Neural cell (in vitro differentiated cells): Measurements from ENCODE around the gene SETD5. TPM values are rescaled to one million over a fixed set of nuclear protein-coding genes. Genes with fewer than 3 reads are reported as not detected.

Source experiments
- H2AFZ ChIP-seq: fragments of 200-600, 300-800 bp; sonication (generic), shearing (Covaris generic); 2 replicates; pipeline ENCODE4 v1.6.0; 2014; ENCODE audit warnings: low read depth, mild to moderate bottlenecking, antibody characterized with exemption, low read length, moderate library complexity
- H3F3A ChIP-seq: fragments of 200-600 bp; shearing (Covaris generic); 2 replicates; pipeline ENCODE4 v1.6.1; 2016; ENCODE audit warnings: mild to moderate bottlenecking, moderate library complexity, mixed read lengths, antibody characterized with exemption, low read length; ENCODE audit not compliant: insufficient read depth, poor library complexity, severe bottlenecking
- H3K27ac ChIP-seq: fragments of 200-600, 300-800 bp; sonication (generic), shearing (Covaris generic); 2 replicates; pipeline ENCODE4 v1.5.1; 2014; ENCODE audit warnings: mild to moderate bottlenecking, low read length, moderate library complexity
- H3K27me3 ChIP-seq: fragments of 300-800, 200-600 bp; sonication (generic), shearing (Covaris generic); 2 replicates; pipeline ENCODE4 v1.6.0; 2014; ENCODE audit warnings: mild to moderate bottlenecking, low read depth, low read length, moderate library complexity; ENCODE audit not compliant: insufficient read depth
- H3K36me3 ChIP-seq: fragments of 300-800, 200-600 bp; sonication (generic), shearing (Covaris generic); 2 replicates; pipeline ENCODE4 v1.5.1; 2014; ENCODE audit warnings: mild to moderate bottlenecking, antibody characterized with exemption, low read length, moderate library complexity; ENCODE audit not compliant: insufficient read depth
- H3K4me2 ChIP-seq: fragments of 300-800, 200-600 bp; sonication (generic), shearing (Covaris generic); 2 replicates; pipeline ENCODE4 v1.6.0; 2014; ENCODE audit warnings: mild to moderate bottlenecking, low read length
- H3K4me3 ChIP-seq: fragments of 300-800, 200-600 bp; sonication (generic), shearing (Covaris generic); 2 replicates; pipeline ENCODE4 v1.5.1; 2014; ENCODE audit warnings: mild to moderate bottlenecking, low read length, moderate library complexity
- H3K79me2 ChIP-seq: fragments of 200-600 bp; shearing (Covaris generic); replicated peaks from 2 replicates; pipeline ENCODE4 v1.6.0; 2014; ENCODE audit warnings: mild to moderate bottlenecking, low read length, moderate library complexity; ENCODE audit not compliant: insufficient read depth
- H3K9ac ChIP-seq: fragments of 300-800, 200-600 bp; sonication (generic), shearing (Covaris generic); 2 replicates; pipeline ENCODE4 v1.6.1; 2016; ENCODE audit warnings: mild to moderate bottlenecking, low read length, mixed read lengths
- H3K9me2 ChIP-seq: fragments of 200-600 bp; shearing (Covaris generic); 2 replicates; pipeline ENCODE4 v1.6.1; 2016; ENCODE audit warnings: mild to moderate bottlenecking, low read length, mixed read lengths; ENCODE audit not compliant: insufficient read depth
- H3K9me3 ChIP-seq: fragments of 200-600, 300-800 bp; sonication (generic), shearing (Covaris generic); 2 replicates; pipeline ENCODE4 v1.6.1; 2016; ENCODE audit warnings: mild to moderate bottlenecking, mixed run types, low read length, moderate library complexity, mixed read lengths
- H4K20me1 ChIP-seq: fragments of 200-600 bp; shearing (Covaris generic); 2 replicates; pipeline ENCODE4 v1.6.1; 2016; ENCODE audit warnings: mild to moderate bottlenecking, mixed run types; ENCODE audit not compliant: insufficient read depth
- CTCF ChIP-seq: fragments of 450-650 bp; IDR thresholded peaks from 2 replicates; pipeline ENCODE4 v1.5.1; 2014; ENCODE audit warnings: antibody characterized with exemption, mild to moderate bottlenecking, moderate library complexity; ENCODE audit not compliant: poor library complexity, severe bottlenecking
- EP300 ChIP-seq: fragments of 450-650 bp; conservative IDR thresholded peaks from 2 replicates; pipeline ENCODE4 v1.6.1; 2014; ENCODE audit warnings: antibody characterized with exemption, mild to moderate bottlenecking, moderate library complexity; ENCODE audit not compliant: poor library complexity, severe bottlenecking
- EZH2 ChIP-seq: fragments of 200-600, 300-800 bp; shearing (Covaris generic), sonication (generic); IDR thresholded peaks from 2 replicates; pipeline ENCODE4 v1.6.1; 2014; ENCODE audit warnings: antibody characterized with exemption, low read length, borderline replicate concordance, mild to moderate bottlenecking; ENCODE audit not compliant: insufficient read depth, poor library complexity, severe bottlenecking
- MXI1 ChIP-seq: fragments of 450-650 bp; conservative IDR thresholded peaks from 2 replicates; pipeline ENCODE4 v1.6.1; 2014; ENCODE audit warnings: antibody characterized with exemption, mild to moderate bottlenecking; ENCODE audit not compliant: poor library complexity, severe bottlenecking
- POLR2AphosphoS5 ChIP-seq: IDR thresholded peaks from 2 replicates; pipeline ENCODE4 v1.6.1; 2012
- RAD21 ChIP-seq: fragments of 450-650 bp; conservative IDR thresholded peaks from 2 replicates; pipeline ENCODE4 v1.6.1; 2014; ENCODE audit warnings: antibody characterized with exemption, mild to moderate bottlenecking, moderate library complexity
- REST ChIP-seq: IDR thresholded peaks from 2 replicates; pipeline ENCODE4 v1.6.1; 2012; ENCODE audit warnings: borderline replicate concordance
- SMC3 ChIP-seq: fragments of 450-650 bp; conservative IDR thresholded peaks from 2 replicates; pipeline ENCODE4 v1.6.1; 2014; ENCODE audit warnings: antibody characterized with exemption, mild to moderate bottlenecking, moderate library complexity; ENCODE audit not compliant: poor library complexity
- TAF1 ChIP-seq: IDR thresholded peaks from 2 replicates; pipeline ENCODE4 v1.6.1; 2012; ENCODE audit warnings: low read depth
- polyA plus RNA-seq: library from polyadenylated mRNA; depleted of rRNA; stranded (reverse); fragments of >200 nt; gene quantifications from 2 replicates; pipeline ENCODE4 v1.2.3, GENCODE V29; 2014

Gene SETD5
- polyA plus RNA-seq, 1 donor from 2014 or later = 38.0 TPM

- no peak overlapping the region for H2AFZ ChIP-seq
- TF ChIP-seq EP300 = no peak
- no peak for TF ChIP-seq RAD21
- no peak for TF ChIP-seq TAF1
- TF ChIP-seq EZH2 = no peak
- no peak for TF ChIP-seq REST
- no peak for TF ChIP-seq MXI1
- H3F3A ChIP-seq = no peaks in the 10 kb centered on the region
- no peak overlapping the region for H3K27ac ChIP-seq
- H3K4me3 ChIP-seq = no peak overlapping the region
- H3K9me3 ChIP-seq = no peaks in the 10 kb centered on the region
- H3K9me2 ChIP-seq = no peaks in the 10 kb centered on the region
- peaks cover 12% of the 10 kb centered on the region for H3K36me3 ChIP-seq
- no peaks in the 10 kb centered on the region for H3K27me3 ChIP-seq
- no peak overlapping the region for H3K4me2 ChIP-seq
- H4K20me1 ChIP-seq = no peaks in the 10 kb centered on the region
- H3K79me2 ChIP-seq = peaks cover 54% of the 10 kb centered on the region
- no peak overlapping the region for H3K9ac ChIP-seq
Measured at GRCh38 chr3:9428411-9428810, 31.0 kb downstream of the SETD5 start.

- Histone ChIP-seq H3K9ac (no peak overlapping the region), H3K27me3 (no peaks in the 10 kb centered on the region), H3F3A (no peaks in the 10 kb centered on the region), H3K79me2 (peaks cover 41% of the 10 kb centered on the region), H3K4me2 (no peak overlapping the region), H3K36me3 (peaks cover 21% of the 10 kb centered on the region), H3K9me2 (no peaks in the 10 kb centered on the region), H3K4me3 (no peak overlapping the region), H4K20me1 (no peaks in the 10 kb centered on the region), H3K27ac (no peak overlapping the region), H2AFZ (no peak overlapping the region), H3K9me3 (no peaks in the 10 kb centered on the region)
- TF ChIP-seq MXI1 (no peak), CTCF (no peak), POLR2AphosphoS5 (no peak), EP300 (no peak), SMC3 (no peak), RAD21 (no peak), TAF1 (no peak), EZH2 (no peak), REST (no peak)
Measured at GRCh38 chr3:9430733-9431132, 33.3 kb downstream of the SETD5 start.
